Measurements from ENCODE around the gene SMARCA4.

GRCh38 chr19:11044431-11044830 is 83.6 kb downstream of the SMARCA4 start:
- TF ChIP-seq POLR2A (IDR thresholded peaks at IDR 0.05; ENCODE audit: low read length), result no peak
- TF ChIP-seq GATA1 (IDR thresholded peaks at IDR 0.05; ENCODE audit: low read depth, low read length), result no peak
